DOHH2 (cell line): ENCODE results near the gene MUC20.

Source experiments
- H3F3A ChIP-seq: fragments of 200-600 bp; sonication (generic), shearing (Covaris generic); 2 replicates; pipeline ENCODE4 v1.6.0; 2016; ENCODE audit warnings: antibody characterized with exemption, mild to moderate bottlenecking; ENCODE audit not compliant: control insufficient read depth, insufficient read depth
- H3K27ac ChIP-seq: fragments of 200-600 bp; sonication (generic); 2 replicates; pipeline ENCODE4 v1.5.1; 2014; ENCODE audit warnings: low read depth, mild to moderate bottlenecking, low read length, moderate library complexity
- H3K27me3 ChIP-seq: fragments of 200-600 bp; sonication (generic); 2 replicates; pipeline ENCODE4 v1.6.1; 2014; ENCODE audit warnings: mild to moderate bottlenecking, low read length, mixed read lengths; ENCODE audit not compliant: control insufficient read depth
- H3K36me3 ChIP-seq: fragments of 200-600 bp; sonication (generic); 2 replicates; pipeline ENCODE4 v1.6.1; 2014; ENCODE audit warnings: mild to moderate bottlenecking, low read length, moderate library complexity, mixed read lengths; ENCODE audit not compliant: control insufficient read depth
- H3K4me1 ChIP-seq: fragments of 200-600 bp; sonication (generic); 2 replicates; pipeline ENCODE4 v1.6.1; 2014; ENCODE audit warnings: mild to moderate bottlenecking, low read length, mixed read lengths; ENCODE audit not compliant: control insufficient read depth
- H3K4me2 ChIP-seq: fragments of 200-600 bp; sonication (generic); 2 replicates; pipeline ENCODE4 v1.6.0; 2014; ENCODE audit warnings: mild to moderate bottlenecking, low read length, moderate library complexity
- H3K4me3 ChIP-seq: fragments of 200-600 bp; sonication (generic); 2 replicates; pipeline ENCODE4 v1.5.1; 2014; ENCODE audit warnings: mild to moderate bottlenecking, low read length, mixed read lengths
- H3K79me2 ChIP-seq: fragments of 200-600 bp; sonication (generic); 2 replicates; pipeline ENCODE4 v1.6.1; 2014; ENCODE audit warnings: mild to moderate bottlenecking, low read length, mixed read lengths; ENCODE audit not compliant: control insufficient read depth
- H3K9me2 ChIP-seq: fragments of 200-600 bp; sonication (generic); replicated peaks from 2 replicates; pipeline ENCODE4 v1.6.1; 2014; ENCODE audit warnings: mild to moderate bottlenecking, low read length, mixed read lengths; ENCODE audit not compliant: control insufficient read depth
- H3K9me3 ChIP-seq: fragments of 200-600 bp; sonication (generic); 2 replicates; pipeline ENCODE4 v1.6.1; 2014; ENCODE audit warnings: antibody characterized with exemption, low read length, mixed read lengths; ENCODE audit not compliant: control insufficient read depth, insufficient read depth
- H4K20me1 ChIP-seq: fragments of 200-600 bp; sonication (generic); 2 replicates; pipeline ENCODE4 v1.6.0; 2014; ENCODE audit warnings: low read depth, mild to moderate bottlenecking, antibody characterized with exemption, low read length, moderate library complexity; ENCODE audit not compliant: control insufficient read depth, insufficient read depth
- CTCF ChIP-seq: fragments of 200-600 bp; sonication (generic); IDR thresholded peaks from one replicate; pipeline ENCODE4 v1.5.1; 2014; ENCODE audit warnings: antibody characterized with exemption, mild to moderate bottlenecking, low read depth, low read length; ENCODE audit not compliant: poor library complexity, severe bottlenecking
- EZH2phosphoT487 ChIP-seq: fragments of 200-600 bp; sonication (generic); IDR thresholded peaks from 2 replicates; pipeline ENCODE4 v1.6.1; 2017; ENCODE audit warnings: borderline replicate concordance, mild to moderate bottlenecking, antibody characterized with exemption, low read length, moderate library complexity, mixed read lengths

Gene MUC20

GRCh38 chr3:195755791-195756676, 35.3 kb downstream of the MUC20 start:
- Histone ChIP-seq H3K27me3 (no peaks in the 10 kb centered on the region), H3F3A (no peaks in the 10 kb centered on the region), H3K9me3 (no peaks in the 10 kb centered on the region), H3K36me3 (no peaks in the 10 kb centered on the region), H3K4me2 (no peak overlapping the region), H4K20me1 (no peaks in the 10 kb centered on the region), H3K4me1 (no peaks in the 10 kb centered on the region), H3K27ac (no peak overlapping the region), H3K9me2 (no peaks in the 10 kb centered on the region), H3K4me3 (no peak overlapping the region), H3K79me2 (no peaks in the 10 kb centered on the region)
- no peak for TF ChIP-seq EZH2phosphoT487
- no peak for TF ChIP-seq CTCF

- Histone ChIP-seq H3K9me3 (no peaks in the 10 kb centered on the region; the same call in 1 of the 2 replicates), H3F3A (no peaks in the 10 kb centered on the region), H4K20me1 (no peaks in the 10 kb centered on the region), H3K4me3 (no peak overlapping the region), H3K27ac (no peak overlapping the region), H3K79me2 (no peaks in the 10 kb centered on the region), H3K4me2 (no peak overlapping the region), H3K36me3 (no peaks in the 10 kb centered on the region), H3K9me2 (no peaks in the 10 kb centered on the region), H3K4me1 (no peaks in the 10 kb centered on the region), H3K27me3 (no peaks in the 10 kb centered on the region)
- TF ChIP-seq EZH2phosphoT487 (no peak), CTCF (no peak)
These were observed 36.6 kb downstream of the MUC20 start for GRCh38 chr3:195757438-195757770.

DNA sequence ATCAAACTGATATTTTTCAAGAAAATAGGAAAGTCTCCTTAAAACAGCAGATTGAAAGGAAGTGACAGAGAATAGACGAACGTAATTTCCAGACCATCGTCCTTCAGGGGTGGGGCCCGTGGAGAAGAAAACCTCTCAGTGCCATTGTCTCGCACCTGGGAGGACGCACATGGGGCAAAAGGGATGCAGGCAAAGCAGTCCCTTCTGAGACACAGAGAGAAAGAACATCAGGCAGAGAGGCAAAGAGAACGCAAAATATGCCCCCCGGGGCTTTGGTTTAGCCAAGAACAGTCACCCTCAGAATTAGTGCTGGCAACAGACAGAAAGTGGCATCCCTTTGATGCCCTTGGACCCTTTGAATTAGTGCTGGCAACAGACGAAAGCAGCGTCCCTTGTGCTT, 37.0 kb downstream of the MUC20 start:
- no peaks in the 10 kb centered on the region for H3K36me3 ChIP-seq
- no peaks in the 10 kb centered on the region for H3K79me2 ChIP-seq
- no peaks in the 10 kb centered on the region for H4K20me1 ChIP-seq
- no peaks in the 10 kb centered on the region for H3K4me1 ChIP-seq
- TF ChIP-seq CTCF (no peak), EZH2phosphoT487 (no peak)
- no peak overlapping the region for H3K4me2 ChIP-seq
- no peaks in the 10 kb centered on the region; the same call in 1 of the 2 replicates for H3K9me3 ChIP-seq
- H3F3A ChIP-seq: no peaks in the 10 kb centered on the region
- H3K9me2 ChIP-seq: no peaks in the 10 kb centered on the region
- H3K27me3 ChIP-seq: no peaks in the 10 kb centered on the region
- H3K27ac ChIP-seq: no peak overlapping the region
- H3K4me3 ChIP-seq: no peak overlapping the region
